Cerebellar cortex (tissue), 1 donor: ENCODE data around the gene IRF3.

Experiments
- DNase-seq: peaks from one replicate; pipeline ENCODE4 v3.0.0-alpha.2; 2015; ENCODE audit warnings: low spot score

Gene IRF3, protein sequence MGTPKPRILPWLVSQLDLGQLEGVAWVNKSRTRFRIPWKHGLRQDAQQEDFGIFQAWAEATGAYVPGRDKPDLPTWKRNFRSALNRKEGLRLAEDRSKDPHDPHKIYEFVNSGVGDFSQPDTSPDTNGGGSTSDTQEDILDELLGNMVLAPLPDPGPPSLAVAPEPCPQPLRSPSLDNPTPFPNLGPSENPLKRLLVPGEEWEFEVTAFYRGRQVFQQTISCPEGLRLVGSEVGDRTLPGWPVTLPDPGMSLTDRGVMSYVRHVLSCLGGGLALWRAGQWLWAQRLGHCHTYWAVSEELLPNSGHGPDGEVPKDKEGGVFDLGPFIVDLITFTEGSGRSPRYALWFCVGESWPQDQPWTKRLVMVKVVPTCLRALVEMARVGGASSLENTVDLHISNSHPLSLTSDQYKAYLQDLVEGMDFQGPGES

GRCh38 chr19:49665351-49666119 lies at the start of gene IRF3, which contains the start of gene BCL2L12:
Gene IRF3, minus strand, starts transcription at chr19:49665857. Its CDS starts 1,019 bp downstream, at chr19:49664838.
Gene BCL2L12, plus strand, starts transcription at chr19:49665933. Its CDS starts 760 bp downstream, at chr19:49666693.
- DNase-seq = peak; percentile 95

GRCh38 chr19:49713236-49713845 lies 47.7 kb upstream of the IRF3 start:
- DNase-seq = no peak

GRCh38 chr19:49712397-49712859 lies 46.8 kb upstream of the IRF3 start:
- DNase-seq = peak; percentile 57

- no peak for DNase-seq
Measured at GRCh38 chr19:49710372-49710951, 44.8 kb upstream of the IRF3 start.

GRCh38 chr19:49705919-49706318 lies 40.3 kb upstream of the IRF3 start:
- DNase-seq = no peak

GRCh38 chr19:49704888-49705642 lies 39.4 kb upstream of the IRF3 start:
- no peak for DNase-seq

- DNase-seq = no peak
Measured at GRCh38 chr19:49701271-49701786, 35.7 kb upstream of the IRF3 start.

GRCh38 chr19:49700563-49700962 lies 34.9 kb upstream of the IRF3 start:
- DNase-seq = no peak

DNA sequence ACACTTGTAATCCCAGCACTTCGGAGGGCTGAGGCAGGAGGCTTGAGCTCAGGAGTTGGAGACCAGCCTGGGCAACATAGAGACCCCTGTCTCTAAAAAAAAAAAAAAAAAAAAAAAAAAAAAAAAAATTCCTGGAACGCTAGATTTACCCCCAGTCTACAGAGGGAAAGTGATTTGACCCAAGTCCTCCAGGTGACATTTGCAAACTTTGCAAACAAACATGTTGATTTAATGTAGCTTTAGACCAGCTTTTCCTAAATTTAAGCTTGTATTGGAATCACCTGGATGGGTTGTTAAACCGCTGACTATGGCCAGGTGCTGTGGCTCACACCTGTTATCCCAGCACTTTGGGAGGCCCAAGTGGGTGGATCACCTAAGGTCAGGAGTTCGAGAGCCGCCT lies 33.7 kb upstream of the IRF3 start:
- DNase-seq = no peak

GRCh38 chr19:49696865-49697264 lies 31.2 kb upstream of the IRF3 start:
- no peak for DNase-seq

- no peak for DNase-seq
Measured at GRCh38 chr19:49696115-49696514, 30.5 kb upstream of the IRF3 start.

- DNase-seq = peak; percentile 80
Measured at GRCh38 chr19:49692147-49692506, 26.5 kb upstream of the IRF3 start.

- DNase-seq = peak; percentile 88
Measured at GRCh38 chr19:49691243-49692146, 25.8 kb upstream of the IRF3 start.

GRCh38 chr19:49690656-49691242 lies 25.1 kb upstream of the IRF3 start, which contains the start of gene CPT1C:
Gene CPT1C, plus strand, starts transcription at chr19:49691116. Its CDS starts 1,137 bp downstream, at chr19:49692253.
- peak; percentile 98 for DNase-seq

GRCh38 chr19:49690079-49690655 lies 24.5 kb upstream of the IRF3 start:
- DNase-seq = no peak

- peak; percentile 79 for DNase-seq
Measured at GRCh38 chr19:49689133-49690078, 23.7 kb upstream of the IRF3 start, which contains the start of gene ADM5. Gene ADM5, plus strand, starts transcription at chr19:49689594. Its CDS starts 244 bp downstream, at chr19:49689838.

DNA sequence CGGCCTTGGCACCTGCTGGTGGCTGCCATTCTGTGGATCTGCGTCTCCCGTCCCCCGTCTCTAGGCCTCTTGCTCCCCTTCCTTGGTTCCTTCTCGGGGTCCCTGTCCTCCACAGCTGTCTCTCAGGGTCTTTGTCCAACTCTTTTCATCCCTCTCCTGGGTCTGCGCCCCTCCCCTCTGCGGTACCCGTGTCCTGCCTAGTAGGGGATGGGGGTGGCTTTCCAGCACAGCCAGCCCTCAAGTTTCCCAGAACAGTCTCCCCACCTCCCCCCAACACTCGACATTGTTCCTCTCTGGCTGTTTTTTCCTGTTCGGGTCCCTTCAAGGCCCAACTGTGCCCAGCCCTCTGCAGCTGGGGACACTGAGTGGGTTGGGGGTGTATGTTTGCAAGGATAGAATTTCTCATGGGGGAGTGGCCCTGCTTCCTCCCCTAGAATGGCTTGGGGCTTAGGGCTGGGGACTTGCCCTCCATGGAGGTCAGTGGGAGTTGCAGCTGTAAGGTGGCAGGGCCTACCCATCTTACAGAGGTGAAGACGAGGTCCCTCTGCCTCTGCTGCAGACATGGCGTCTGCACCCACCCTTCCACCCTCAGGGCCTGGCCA lies 23.0 kb upstream of the IRF3 start:
- DNase-seq = no peak
